ENCODE measurements around the gene ARHGAP21.
"Not testable (repeated sequence)": the region's sequence is repeated elsewhere in the genome, so short reads cannot be mapped to it uniquely, and the experiment has no call there.

ARHGAP21 gene

GRCh38 chr10:24723788-24724380 is at the start of gene ARHGAP21:
ARHGAP21 (minus strand) TSS chr10:24723887; CDS start chr10:24721899, 1,988 bp downstream.
- DNase-seq (ENCODE audit: low spot score): no peak

GRCh38 chr10:24771943-24772694 is 48.4 kb upstream of the ARHGAP21 start:
- DNase-seq (ENCODE audit: low spot score): no peak

GRCh38 chr10:24764991-24765390 is 41.3 kb upstream of the ARHGAP21 start:
- DNase-seq (ENCODE audit: low spot score): not testable (repeated sequence)

GRCh38 chr10:24762966-24763623 is 39.4 kb upstream of the ARHGAP21 start:
- DNase-seq (ENCODE audit: low spot score): no peak

GRCh38 chr10:24762161-24762924 is 38.7 kb upstream of the ARHGAP21 start:
- no peak for DNase-seq (ENCODE audit: low spot score)

- DNase-seq (ENCODE audit: low spot score): no peak
Measured at GRCh38 chr10:24759672-24760071, 36.0 kb upstream of the ARHGAP21 start.

- not testable (repeated sequence) for DNase-seq (ENCODE audit: low spot score)
Measured at GRCh38 chr10:24758254-24758653, 34.6 kb upstream of the ARHGAP21 start.

GRCh38 chr10:24756283-24756682 is 32.6 kb upstream of the ARHGAP21 start:
- DNase-seq (ENCODE audit: low spot score): no peak

GRCh38 chr10:24751716-24752115 is 28.0 kb upstream of the ARHGAP21 start:
- DNase-seq (ENCODE audit: low spot score): no peak

GRCh38 chr10:24750695-24751094 is 27.0 kb upstream of the ARHGAP21 start:
- DNase-seq (ENCODE audit: low spot score): no peak

- no peak for DNase-seq (ENCODE audit: low spot score)
Measured at GRCh38 chr10:24748214-24748613, 24.5 kb upstream of the ARHGAP21 start.

- DNase-seq (ENCODE audit: low spot score): no peak
Measured at GRCh38 chr10:24744946-24745345, 21.3 kb upstream of the ARHGAP21 start.

GRCh38 chr10:24740714-24741113 is 17.0 kb upstream of the ARHGAP21 start:
- DNase-seq (ENCODE audit: low spot score): no peak

- no peak for DNase-seq (ENCODE audit: low spot score)
Measured at GRCh38 chr10:24737001-24737400, 13.3 kb upstream of the ARHGAP21 start.

- DNase-seq (ENCODE audit: low spot score): no peak
Measured at GRCh38 chr10:24731942-24732341, 8.3 kb upstream of the ARHGAP21 start.

- DNase-seq (ENCODE audit: low spot score): no peak
Measured at GRCh38 chr10:24730811-24731210, 7.1 kb upstream of the ARHGAP21 start.

- DNase-seq (ENCODE audit: low spot score): no peak
Measured at GRCh38 chr10:24727786-24728185, 4.1 kb upstream of the ARHGAP21 start.

- no peak for DNase-seq (ENCODE audit: low spot score)
Measured at GRCh38 chr10:24726626-24727025, 2.9 kb upstream of the ARHGAP21 start.

GRCh38 chr10:24726029-24726428 is 2.3 kb upstream of the ARHGAP21 start:
- DNase-seq (ENCODE audit: low spot score): not testable (repeated sequence)

GRCh38 chr10:24724381-24725228 is 918 bp upstream of the ARHGAP21 start:
- peak; percentile 96 for DNase-seq (ENCODE audit: low spot score)

- DNase-seq (ENCODE audit: low spot score): peak; percentile 27
Measured at GRCh38 chr10:24723386-24723787, 300 bp downstream of the ARHGAP21 start.
